Amniotic stem cell (primary cell): ENCODE data around the gene MRPL34.
"Not testable (repeated sequence)": the region's sequence is repeated elsewhere in the genome, so short reads cannot be mapped to it uniquely, and the experiment has no call there.

Experiments
- DNase-seq: peaks from one replicate; lab custom pipeline; 2025; lab: John Stamatoyannopoulos, UW

MRPL34 gene

DNA sequence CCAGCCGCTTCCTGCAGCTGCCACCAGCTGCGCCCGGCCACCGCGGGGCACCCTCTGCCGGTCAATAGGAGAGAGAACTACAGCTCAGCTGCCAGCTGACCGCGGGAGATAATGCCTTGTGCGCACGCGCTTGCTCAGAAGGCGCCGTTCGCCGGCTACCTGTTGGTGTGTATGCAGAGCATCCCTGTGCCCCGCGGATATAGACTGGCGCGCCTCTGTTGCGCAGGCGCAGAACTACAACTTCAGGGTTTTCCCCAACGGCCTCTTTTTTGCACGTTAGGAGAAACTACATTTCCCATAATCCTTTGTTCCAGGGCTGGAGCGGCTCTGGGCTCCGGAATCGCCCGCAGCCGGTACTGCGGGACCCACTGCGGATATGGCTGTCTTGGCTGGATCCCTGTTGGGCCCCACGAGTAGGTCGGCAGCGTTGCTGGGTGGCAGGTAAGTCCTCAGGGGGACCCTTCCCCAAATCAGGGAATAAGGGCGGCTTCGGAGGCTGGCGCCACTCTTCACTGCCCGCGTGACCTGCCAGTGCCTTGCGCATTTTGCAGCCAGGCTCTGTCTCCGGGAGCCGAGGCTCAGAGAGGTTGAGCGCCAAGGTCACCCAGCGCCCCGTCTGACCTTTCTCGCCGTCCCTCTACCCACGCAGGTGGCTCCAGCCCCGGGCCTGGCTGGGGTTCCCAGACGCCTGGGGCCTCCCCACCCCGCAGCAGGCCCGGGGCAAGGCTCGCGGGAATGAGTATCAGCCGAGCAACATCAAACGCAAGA is at the start of gene MRPL34:
Gene MRPL34, plus strand, starts transcription at position 356 of the 768 bp plus-strand sequence. Its CDS starts 21 bp downstream, at position 377.
- DNase-seq, result peak; percentile 94

DNA sequence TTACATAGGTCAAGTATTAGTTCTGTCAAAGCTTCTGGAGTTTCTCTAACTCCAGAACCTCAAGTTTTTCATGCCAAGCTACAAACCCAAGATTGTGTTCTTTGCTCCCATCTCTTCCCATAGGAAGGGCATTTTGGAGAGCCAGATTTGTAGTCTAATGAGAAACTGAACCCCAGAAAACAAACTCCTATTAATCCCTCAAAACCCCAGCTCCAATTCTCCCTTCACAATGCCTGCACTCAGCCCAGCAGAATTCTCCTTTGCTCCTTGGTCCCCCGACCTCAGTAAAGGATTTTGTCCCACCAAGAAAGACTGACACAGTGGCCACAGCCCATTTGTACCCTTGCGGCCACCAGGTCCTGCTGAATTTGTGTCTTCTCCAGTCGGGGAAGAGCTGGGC is 49.5 kb upstream of the MRPL34 start:
- DNase-seq, result no peak

DNA sequence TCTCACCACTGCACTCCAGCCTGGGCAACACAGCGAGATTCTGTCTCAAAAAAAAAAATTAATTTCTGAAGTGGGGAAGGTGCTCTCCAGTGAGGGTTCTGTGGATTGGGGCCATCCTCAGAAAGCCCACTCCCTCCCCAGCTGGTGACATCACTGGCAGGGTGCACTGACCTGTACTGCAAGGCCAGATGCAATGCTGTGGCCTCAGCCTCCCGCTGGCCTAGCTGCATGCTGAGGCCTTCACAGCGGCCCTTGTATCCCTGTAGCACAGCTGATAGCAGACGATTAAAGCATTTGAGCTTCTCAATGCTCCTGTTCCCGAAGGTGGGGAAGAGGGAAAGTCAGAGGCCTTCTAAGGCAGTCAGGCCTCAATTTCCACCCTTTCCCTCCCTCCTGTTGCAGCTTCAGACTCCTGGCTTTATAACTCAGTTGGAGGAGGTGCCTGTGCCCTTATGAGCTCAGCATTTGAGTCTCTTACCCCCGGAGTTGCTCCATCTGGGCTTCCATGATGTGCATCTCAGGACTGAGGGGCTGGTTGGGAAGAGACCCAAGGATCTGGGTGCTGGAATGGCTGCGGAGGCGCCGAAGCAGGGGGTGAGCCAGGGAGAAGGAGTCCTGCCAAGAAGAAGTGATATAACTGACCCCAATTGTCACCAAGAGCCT is 46.4 kb upstream of the MRPL34 start:
- no peak for DNase-seq

DNA sequence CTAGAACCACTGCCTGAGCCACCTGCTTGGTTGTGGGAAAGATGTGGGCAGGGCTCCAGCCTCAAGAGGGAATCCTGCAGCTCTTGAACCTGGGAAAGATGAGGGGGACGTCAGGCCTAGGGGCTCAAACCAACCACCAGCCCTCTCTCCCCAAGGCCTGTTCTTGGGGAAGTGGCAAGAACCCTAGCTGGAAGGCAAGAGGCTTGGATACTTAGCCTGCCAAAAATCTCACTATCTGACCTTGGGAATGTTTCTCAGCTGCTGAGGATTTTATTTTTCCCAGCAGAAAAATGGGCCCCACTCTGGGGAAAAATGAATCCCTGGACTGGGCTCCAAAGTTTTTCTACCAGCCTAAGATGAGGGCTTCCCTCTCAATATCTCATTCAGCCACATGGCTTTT is 45.7 kb upstream of the MRPL34 start:
- no peak for DNase-seq

DNA sequence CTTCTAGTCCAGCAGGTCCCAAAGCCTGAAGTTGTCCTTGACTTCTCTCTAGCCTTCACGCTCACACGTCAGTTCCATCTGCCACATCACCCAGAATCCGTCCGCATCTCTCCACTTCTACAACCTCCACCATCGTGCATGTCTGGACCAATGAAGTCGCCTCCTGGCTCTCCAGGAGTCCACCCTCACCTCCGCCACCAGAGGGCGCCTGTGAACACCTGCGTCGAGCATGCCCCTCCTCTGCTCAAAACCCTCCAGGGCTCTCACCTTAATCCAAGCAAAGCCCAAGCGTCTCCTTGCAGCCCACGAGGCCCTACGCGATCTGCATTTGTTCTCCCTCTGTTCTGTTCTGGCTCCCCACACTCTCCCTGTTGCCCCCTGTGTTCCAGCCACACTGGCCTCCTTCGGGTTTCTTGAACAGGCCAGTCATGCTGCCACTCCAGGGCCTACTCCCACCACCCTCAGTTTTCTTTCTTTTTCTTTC is 44.8 kb upstream of the MRPL34 start:
- no peak for DNase-seq

DNA sequence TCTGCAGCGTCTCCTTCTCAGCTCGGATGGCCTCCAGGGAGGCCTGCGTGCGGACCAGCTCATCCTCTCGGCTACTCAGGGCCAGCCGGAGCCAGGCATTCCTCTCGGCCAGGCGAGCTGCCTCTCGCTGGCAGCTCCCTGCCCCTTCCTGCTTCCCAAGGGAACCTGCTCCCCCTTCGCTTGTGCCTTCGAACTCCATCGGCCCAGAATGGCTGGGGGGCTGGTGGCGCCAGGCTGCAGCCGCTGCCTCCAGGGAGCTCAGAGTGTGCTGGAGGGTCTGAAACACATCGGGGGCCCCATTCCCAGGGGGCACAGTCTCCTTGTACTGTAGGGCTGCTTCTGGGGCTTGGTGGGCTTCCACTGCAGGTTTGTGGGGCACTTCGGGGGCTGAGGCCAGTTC is 43.1 kb upstream of the MRPL34 start:
- no peak for DNase-seq

DNA sequence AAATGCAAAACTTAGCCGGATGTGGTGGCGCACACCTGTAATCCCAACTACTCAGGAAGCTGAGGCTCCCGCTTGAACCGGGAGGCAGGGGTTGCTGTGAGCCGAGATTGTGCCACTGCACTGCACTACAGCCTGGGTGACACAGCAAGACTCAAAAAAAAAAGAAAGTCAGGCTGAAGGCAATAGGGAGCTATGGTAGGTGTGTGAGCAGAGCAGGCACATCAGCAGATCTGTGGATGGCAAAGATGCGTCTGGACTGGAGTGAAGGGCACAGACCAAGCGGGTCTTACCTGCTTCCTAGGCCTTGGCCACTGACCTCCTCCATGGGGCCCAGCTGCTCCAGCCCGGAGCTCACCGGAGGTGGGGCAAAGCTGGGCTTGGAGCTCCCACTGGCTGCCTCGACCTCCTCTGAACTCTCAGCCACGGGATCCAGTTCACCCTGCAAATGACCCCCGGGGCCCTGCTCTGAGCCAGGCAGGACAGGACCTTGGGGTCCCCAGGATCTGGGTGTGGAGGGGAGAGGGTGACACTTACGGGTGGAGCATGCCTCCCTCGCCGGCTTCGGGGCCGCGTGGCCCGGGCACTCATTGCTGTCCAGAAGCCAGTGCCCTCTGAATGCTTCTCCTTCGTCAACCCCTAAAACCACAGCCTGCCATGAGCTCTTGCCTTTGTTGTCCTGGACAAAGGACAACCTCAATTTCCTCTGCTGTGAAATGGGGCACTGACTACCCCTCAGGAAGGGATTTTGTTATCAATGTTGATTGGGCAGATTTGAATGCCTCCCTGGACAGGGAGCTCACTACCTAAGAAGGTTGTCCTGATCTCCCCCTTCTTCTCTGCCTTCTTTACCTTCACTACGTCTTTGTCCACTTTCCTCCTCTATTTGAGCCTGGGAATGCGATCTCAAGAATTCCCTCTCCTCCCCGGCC is 41.7 kb upstream of the MRPL34 start:
- no peak for DNase-seq

DNA sequence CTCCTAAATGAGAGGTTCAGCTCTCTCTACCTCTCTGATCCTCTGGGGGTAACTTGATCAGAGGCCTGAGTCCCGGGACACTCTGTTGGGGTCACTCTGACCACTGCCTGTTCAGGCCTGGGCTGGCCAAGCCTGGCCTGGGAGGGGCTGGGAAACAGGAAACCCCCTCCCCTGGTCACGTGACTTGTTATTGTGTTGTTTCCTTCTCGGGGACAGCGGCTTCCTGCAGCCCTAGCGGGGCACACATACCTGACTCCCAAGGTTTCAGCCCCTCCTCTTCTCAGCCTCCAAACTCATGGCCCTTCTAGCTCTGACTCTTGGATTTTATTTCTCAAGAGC is 41.1 kb upstream of the MRPL34 start, which contains the start of gene USHBP1:
Gene USHBP1, minus strand, starts transcription at position 105 of the 339 bp plus-strand sequence. CDS start 446 bp downstream, outside the sequence.
- no peak for DNase-seq

DNA sequence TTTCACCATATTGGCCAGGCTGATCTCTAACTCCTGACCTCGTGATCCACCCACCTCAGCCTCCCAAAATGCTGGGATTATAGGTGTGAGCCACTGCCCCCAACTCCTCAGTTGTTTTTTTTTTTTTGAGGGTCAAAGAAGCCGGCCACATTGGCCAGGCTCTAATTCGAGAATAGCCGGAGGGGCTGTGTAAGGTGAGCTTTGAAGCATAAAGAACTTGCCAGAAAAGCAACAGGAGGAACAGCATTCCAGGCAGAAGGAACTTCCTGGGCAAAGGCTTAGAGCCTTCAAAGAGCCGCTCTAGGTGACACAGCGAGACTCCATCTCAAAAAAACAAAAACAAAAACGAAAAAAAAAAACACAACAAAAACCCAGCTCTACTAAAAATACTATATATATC is 39.6 kb upstream of the MRPL34 start:
- no peak for DNase-seq

DNA sequence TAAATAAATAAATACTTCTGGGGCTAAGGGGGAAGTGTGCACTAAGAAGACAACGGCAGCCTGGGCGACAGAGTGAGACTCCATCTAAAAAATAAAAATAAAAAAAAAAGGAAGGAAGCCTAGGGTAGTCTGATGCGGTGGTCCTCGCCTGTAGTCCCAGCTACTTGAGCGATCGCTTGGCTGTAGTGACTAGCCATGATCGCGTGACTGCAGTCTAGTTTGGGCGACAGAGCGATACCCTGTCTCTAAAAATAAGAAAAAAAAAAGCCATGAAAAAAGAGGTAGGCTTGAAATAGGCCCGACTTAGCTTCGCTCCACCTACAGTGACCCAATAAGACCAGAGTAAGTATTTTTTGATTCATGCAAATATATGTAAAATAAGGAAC is 39.1 kb upstream of the MRPL34 start:
- no peak for DNase-seq

DNA sequence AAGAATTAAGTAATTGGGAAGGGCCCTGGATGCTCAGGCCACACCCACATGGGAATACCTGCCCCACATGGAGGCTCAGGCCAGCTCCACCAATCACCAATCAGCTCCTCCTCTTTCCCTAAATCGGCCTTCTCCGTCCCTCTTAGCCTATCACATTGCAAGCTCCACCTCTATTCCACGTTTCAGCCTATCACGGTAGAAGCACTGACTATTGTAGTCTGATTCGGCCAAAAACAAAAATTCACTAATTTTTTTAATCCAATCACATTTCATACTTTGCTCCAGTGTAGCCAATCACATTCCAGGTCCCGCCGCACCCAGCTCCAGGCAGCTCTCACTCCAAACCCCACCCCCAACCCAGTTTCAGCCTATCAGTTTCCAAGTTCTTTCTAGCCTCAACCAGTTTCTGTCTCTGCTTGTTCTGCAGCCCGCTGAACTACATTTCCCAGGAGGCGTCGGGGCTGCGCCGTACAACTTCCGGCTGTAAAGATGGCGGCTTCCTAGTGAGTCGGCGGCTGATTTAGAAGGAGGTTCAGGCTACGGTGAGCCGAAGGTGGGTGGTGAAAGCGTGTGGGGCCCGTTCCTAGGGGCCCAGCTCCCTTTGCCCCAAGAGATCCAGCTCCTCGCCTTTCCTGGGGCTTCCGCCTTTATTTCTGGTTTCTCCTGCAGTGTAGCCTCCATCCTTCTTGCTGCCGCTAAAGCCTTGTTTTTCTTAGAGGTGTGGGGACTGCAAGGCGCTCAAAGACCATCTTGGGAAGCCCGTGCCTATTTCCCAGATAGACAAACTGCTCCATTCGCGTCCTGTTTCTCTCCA is 38.5 kb upstream of the MRPL34 start, which contains the start of gene BABAM1:
Gene BABAM1, plus strand, starts transcription at position 469 of the 814 bp plus-strand sequence. CDS start 1,364 bp downstream, outside the sequence.
- DNase-seq, result peak; percentile 99

DNA sequence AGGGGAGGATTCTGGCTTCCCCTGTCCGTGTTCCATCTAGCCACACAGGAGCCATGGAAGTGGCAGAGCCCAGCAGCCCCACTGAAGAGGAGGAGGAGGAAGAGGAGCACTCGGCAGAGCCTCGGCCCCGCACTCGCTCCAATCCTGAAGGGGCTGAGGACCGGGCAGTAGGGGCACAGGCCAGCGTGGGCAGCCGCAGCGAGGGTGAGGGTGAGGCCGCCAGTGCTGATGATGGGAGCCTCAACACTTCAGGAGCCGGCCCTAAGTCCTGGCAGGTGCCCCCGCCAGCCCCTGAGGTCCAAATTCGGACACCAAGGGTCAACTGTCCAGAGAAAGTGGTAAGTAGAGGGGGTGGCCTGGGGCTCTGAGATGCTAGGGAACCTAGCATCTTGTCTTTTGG is 36.9 kb upstream of the MRPL34 start:
- no peak for DNase-seq

DNA sequence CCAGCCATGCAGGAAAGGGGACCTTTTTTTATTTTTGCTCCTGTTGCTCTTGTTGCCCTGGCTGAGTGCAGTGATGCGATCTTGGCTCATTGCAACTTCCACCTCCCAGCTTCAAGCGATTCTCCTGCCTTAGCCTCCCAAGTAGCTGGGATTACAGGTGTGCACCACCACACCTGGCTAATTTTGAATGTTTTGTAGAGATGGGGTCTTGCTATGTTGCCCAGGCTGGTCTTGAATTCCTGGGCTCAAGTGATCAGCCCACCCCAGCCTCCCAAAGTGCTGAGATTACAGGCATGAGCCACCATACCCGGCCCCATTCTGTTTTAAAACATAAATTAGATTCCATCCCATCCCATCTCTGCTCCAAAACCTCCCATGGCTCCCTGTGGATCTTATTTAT is 30.8 kb upstream of the MRPL34 start:
- DNase-seq, result not testable (repeated sequence)

DNA sequence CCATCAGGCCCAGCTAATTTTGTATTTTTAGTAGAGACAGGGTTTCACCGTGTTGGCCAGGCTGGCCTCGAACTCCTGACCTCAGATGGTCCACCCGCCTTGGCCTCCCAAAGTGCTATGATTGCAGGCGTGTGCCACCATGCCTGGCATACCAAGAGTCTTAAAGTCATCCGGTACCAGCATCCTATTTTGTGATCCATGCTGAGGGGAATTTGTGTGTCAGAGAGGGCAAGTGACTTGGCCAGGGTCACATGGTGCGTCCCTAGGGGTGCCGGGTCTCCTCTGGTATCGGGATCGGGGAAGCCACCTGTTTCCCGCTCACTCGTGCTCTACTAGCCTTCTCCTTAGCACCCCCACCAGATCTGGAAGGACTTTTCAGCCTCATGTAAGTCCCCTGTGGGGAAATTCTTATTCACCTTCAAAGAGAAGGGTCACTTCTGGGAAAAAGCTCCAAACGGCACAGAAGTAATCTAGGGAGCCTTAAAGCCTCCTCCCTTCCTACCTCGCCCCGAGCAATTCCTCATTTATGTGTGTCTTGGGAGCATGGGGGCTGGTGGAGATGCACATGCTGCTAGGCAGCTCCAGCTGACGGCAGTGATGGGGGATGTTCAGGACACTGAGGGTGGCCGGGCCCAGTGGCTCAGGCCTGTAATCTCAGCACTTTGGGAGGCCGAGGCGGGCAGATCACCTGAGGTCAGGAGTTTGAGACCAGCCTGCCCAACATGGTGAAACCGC is 30.1 kb upstream of the MRPL34 start:
- DNase-seq, result no peak

DNA sequence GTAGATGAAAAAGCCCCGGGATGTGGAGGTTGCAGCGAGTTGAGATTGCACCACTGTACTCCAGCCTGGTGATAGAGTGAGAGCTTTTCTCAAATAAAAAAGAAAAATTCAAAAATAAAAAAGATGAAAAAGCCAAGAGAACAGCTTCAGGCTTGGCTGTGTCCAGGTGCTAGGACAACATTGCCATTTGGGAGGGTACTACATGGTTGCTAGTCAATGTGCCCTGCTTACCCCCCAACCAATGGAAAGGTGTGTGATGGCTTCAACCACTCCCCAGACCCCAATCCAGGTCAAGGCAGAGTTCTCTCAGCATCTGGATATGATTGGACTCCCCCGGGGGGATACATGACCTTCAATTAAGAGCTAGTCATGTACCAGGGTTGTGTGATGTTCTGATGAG is 26.2 kb upstream of the MRPL34 start:
- no peak for DNase-seq

DNA sequence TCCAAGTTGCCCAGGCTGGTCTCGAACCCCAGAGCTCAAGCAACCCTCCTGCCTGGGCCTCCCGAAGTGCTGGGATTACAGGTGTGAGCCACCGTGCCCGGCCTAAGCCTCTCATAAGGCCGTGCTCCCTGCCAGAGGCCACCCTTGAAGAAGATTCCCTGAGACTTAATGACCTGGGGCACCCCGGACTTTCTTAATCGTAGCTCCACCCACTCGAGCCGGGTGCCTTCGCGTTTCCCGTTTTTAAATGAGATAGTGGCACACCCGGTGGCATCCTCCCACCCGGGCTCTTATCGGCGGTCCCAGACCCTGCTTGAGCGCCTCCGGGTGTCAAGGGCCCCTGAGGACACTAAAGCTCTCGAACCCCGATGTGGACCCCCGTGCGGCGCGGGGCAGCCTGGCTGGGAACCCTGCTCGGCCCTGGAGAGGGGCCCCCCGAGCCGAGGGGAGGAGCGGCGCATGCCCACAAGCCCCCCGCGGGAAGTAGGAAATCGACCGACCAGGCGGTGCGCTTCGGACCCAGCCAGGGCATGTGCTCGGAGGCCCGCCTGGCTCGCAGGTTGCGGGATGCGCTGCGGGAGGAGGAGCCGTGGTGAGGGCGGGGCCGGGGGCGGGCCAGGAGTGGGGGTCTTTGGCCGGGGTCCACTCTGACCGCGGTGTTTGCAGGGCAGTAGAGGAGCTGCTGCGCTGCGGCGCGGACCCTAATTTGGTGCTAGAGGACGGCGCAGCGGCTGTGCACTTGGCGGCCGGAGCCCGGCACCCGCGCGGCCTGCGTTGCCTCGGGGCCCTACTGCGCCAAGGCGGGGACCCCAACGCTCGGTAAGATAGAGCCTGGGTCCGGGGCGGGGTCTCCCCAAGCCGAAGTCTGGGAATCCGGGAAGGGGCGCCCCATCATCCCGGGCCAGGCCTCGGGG is 24.0 kb upstream of the MRPL34 start, which contains the start of gene ANKLE1:
Gene ANKLE1, plus strand, starts transcription at position 511 of the 914 bp plus-strand sequence. Its CDS starts 20 bp downstream, at position 531.
- DNase-seq, result no peak

DNA sequence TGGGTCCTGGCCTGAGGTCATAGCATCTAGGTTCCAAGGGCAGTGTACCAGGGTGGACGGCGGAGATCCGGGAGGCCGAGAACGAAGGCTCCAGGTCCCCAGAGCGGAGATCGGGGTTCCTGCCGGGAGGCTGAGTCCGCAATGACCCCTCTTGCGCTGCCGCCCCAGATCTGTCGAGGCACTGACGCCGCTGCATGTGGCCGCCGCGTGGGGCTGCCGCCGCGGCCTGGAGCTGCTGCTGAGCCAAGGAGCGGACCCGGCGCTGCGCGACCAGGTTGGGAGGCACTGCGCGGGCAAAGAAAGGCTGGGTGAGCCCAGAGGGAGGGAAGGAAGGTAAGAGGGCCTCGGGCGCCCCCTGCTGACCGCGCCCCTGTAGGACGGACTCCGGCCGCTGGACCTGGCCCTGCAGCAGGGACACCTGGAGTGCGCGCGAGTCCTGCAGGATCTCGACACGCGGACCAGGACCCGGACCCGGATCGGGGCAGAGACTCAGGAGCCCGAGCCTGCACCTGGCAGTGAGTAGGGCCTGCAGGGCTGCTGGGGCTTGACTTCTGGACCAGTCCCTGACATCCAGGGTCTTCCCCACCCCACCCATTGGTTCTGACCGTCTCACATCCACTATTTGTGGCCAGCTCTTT is 23.1 kb upstream of the MRPL34 start:
- DNase-seq, result no peak

DNA sequence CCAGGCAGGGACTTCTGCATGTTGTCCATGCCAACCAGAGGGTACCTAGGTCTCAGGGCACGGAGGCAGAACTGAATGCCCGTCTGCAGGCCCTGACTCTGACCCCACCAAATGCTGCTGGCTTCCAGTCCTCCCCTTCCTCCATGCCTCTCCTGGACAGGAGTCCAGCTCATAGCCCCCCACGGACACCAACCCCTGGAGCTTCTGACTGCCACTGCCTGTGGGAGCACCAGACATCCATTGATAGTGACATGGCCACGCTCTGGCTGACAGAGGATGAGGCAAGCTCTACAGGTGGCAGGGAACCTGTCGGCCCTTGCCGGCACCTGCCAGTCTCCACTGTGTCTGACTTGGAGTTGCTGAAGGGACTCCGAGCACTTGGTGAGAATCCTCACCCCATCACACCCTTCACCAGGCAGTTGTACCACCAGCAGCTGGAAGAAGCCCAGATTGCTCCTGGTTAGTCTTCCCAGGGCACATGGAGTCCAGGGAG is 22.1 kb upstream of the MRPL34 start:
- DNase-seq, result no peak
